GM18519 (cell line): ENCODE measurements around the gene DPCD.

Experiments
- ATAC-seq: cut with Tn5 transposase; IDR thresholded peaks from one replicate; pipeline ENCODE4 v1.9.1; 2021; ENCODE audit warnings: mild to moderate bottlenecking, moderate library complexity; ENCODE audit not compliant: unreplicated experiment, low FRiP score

The DPCD gene

GRCh38 chr10:101651336-101651735 is 63.2 kb downstream of the DPCD start:
- no peak for ATAC-seq

DNA sequence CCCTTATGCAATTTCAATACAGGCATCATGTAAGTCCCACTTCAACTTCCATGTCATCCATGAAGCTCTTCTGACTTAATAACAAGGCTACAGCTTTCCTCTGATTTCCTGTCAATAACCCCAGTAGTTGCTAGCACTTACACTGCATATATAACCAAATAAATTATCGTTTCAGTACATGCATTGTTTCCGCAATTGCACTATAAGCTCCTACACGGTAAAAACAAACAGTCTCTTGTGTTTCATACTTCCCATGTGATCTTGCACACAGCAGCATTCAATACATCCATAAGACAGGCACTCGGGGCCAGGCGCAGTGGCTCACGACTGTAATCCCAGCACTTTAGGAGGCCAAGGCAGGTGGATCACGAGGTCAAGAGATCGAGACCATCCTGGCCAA is 65.4 kb downstream of the DPCD start:
- ATAC-seq = no peak

DNA sequence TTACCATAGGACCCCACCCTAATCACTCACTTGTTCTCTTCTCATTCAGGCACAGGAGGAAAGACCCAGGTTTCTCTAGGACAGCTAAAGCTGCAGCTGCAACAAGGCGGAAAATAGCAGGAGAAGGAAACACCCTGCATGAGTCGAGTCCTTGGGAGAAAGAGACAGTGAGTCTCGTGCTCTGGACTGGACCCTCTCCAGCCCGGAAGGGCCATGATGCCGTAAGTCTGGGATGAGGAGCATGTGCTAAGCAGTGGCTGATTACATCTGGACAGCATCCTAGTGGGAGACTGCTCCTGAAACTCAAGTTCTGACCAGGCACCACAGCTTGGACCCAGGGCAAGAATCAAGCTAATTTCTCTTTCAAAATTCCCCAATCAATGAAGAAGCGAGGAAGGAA is 67.4 kb downstream of the DPCD start:
- ATAC-seq = no peak

DNA sequence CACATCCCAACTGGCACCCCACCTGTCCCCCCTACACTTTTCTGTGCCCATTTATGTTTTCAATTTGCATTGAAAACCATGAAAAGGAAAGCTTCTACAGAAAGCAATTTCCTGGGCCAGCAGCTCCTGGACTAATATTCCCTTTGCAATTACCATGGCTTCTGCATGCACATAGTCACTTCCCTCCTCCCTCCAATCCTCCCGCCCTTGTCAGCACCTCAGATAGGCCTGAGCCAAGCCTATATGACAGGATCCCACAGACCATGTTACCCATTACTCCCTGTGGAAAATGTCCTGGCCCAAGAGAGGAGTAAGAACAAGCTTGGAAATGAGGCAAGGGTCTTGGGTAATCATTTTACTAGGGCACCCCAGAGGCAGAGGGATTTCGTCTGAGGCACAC is 68.8 kb downstream of the DPCD start:
- ATAC-seq = no peak

DNA sequence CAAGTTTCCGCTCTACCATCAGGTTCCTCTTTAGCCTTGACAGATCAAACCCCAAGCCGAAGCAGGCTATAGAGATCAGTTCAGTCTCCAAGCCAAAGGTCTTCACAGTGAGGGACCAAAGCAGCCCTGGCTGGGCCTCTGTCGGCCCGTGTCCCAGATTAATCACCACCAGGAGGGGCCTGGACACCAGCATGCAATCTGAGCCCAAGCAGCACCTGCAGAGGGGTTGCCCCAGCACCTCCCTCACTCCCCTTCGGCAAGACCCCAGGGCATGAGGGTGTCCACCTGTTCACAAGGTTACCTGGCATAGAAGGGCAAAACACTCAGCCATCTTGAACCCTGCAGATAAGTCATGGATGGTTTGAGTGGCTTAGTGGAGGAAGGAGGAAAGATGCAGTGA is 70.9 kb downstream of the DPCD start:
- ATAC-seq = no peak
